Cardiac muscle cell (in vitro differentiated cells and primary cell): ENCODE measurements around the gene ABAT. TPM values are rescaled to one million over a fixed set of nuclear protein-coding genes. Genes with fewer than 3 reads are reported as not detected.

Experiments used
- DNase-seq, 2 donors: peaks; one replicate each; pipeline versions ENCODE4 v3.0.0 to v3.0.0-alpha.2; 2010 to 2017; ENCODE audit warnings: low read depth in 1 of 2, low spot score in 1 of 2
- H3K27ac ChIP-seq: fragments of 200-600 bp; sonication (generic); 2 replicates; pipeline ENCODE4 v1.5.1; 2016
- H3K27me3 ChIP-seq: fragments of 200-600 bp; sonication (generic); 2 replicates; pipeline ENCODE4 v1.6.0; 2016; ENCODE audit warnings: control low read depth
- H3K36me3 ChIP-seq: fragments of 200-600 bp; sonication (generic); 2 replicates; pipeline ENCODE4 v1.5.1; 2016; ENCODE audit warnings: control low read depth
- H3K4me1 ChIP-seq: fragments of 200-600 bp; sonication (generic); 2 replicates; pipeline ENCODE4 v1.8.1; 2017; ENCODE audit warnings: low read depth, mild to moderate bottlenecking, mixed run types
- H3K4me3 ChIP-seq: fragments of 200-600 bp; sonication (generic); 2 replicates; pipeline ENCODE4 v1.5.1; 2016; ENCODE audit warnings: mild to moderate bottlenecking
- H3K9me3 ChIP-seq: fragments of 200-600 bp; sonication (generic); 2 replicates; pipeline ENCODE4 v1.5.1; 2017; ENCODE audit warnings: low read depth, mild to moderate bottlenecking, control low read depth
- polyA plus RNA-seq: library from polyadenylated mRNA; unstranded; fragments of >200 nt; fragmentation: Nextera tagmentation; extraction: Ambion mirVana; gene quantifications from 2 replicates; pipeline ENCODE4 v1.2.1, GENCODE V29; 2016
- total RNA-seq: library from RNA; depleted of rRNA; stranded (reverse); fragments of >200 nt; gene quantifications from 2 replicates; pipeline ENCODE4 v1.2.3, GENCODE V29; 2016
- TF ChIP-seq, protein P1 (sequence below): IDR thresholded peaks from 2 replicates; pipeline ENCODE4 v1.5.1; 2012; ENCODE audit warnings: low read depth, mild to moderate bottlenecking, low read length

ABAT gene
- total and polyA plus RNA-seq, 2 experiments from 2014 or later, result 54.4 to 71.4 TPM

- TF ChIP-seq, protein P1, sequence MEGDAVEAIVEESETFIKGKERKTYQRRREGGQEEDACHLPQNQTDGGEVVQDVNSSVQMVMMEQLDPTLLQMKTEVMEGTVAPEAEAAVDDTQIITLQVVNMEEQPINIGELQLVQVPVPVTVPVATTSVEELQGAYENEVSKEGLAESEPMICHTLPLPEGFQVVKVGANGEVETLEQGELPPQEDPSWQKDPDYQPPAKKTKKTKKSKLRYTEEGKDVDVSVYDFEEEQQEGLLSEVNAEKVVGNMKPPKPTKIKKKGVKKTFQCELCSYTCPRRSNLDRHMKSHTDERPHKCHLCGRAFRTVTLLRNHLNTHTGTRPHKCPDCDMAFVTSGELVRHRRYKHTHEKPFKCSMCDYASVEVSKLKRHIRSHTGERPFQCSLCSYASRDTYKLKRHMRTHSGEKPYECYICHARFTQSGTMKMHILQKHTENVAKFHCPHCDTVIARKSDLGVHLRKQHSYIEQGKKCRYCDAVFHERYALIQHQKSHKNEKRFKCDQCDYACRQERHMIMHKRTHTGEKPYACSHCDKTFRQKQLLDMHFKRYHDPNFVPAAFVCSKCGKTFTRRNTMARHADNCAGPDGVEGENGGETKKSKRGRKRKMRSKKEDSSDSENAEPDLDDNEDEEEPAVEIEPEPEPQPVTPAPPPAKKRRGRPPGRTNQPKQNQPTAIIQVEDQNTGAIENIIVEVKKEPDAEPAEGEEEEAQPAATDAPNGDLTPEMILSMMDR, result no peak
- peaks cover 59% of the 10 kb centered on the region for H3K36me3 ChIP-seq
Observed at GRCh38 chr16:8804313-8804712, 129.9 kb downstream of the ABAT start.

GRCh38 chr16:8806272-8806983, 132.0 kb downstream of the ABAT start:
- Histone ChIP-seq H3K27me3 (no peaks in the 10 kb centered on the region), H3K4me1 (no peaks in the 10 kb centered on the region), H3K9me3 (no peaks in the 10 kb centered on the region), H3K27ac (no peak overlapping the region), H3K36me3 (peaks cover 67% of the 10 kb centered on the region), H3K4me3 (no peak overlapping the region)
- no peak for DNase-seq
- TF ChIP-seq, protein P1, result no peak

More at GRCh38 chr16:8804313-8804712, 129.9 kb downstream of the ABAT start:
- Histone ChIP-seq H3K4me3 (no peak overlapping the region), H3K27me3 (no peaks in the 10 kb centered on the region), H3K9me3 (no peaks in the 10 kb centered on the region), H3K4me1 (no peaks in the 10 kb centered on the region), H3K27ac (no peak overlapping the region)
- no peak for DNase-seq

DNA sequence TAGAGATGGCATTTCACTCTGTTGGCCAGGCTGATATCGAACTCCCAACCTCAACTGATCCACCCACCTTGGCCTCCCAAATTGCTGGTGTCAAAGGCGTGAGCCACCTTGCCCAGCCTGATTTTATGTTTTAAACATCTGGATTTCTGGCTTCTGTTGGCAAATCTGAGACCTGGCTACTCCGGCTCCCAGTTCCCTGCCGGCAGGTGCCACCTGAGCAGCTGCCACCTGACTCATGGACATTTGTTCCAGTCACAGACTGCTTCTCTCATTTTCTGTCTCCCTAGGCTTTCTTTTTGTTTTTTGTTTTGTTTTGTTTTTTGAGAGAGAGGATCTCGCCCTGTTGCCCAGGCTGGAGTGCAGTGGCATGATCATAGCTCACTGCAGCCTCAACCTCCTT, 132.8 kb downstream of the ABAT start:
- Histone ChIP-seq H3K36me3 (peaks cover 69% of the 10 kb centered on the region), H3K27ac (no peak overlapping the region)

DNA sequence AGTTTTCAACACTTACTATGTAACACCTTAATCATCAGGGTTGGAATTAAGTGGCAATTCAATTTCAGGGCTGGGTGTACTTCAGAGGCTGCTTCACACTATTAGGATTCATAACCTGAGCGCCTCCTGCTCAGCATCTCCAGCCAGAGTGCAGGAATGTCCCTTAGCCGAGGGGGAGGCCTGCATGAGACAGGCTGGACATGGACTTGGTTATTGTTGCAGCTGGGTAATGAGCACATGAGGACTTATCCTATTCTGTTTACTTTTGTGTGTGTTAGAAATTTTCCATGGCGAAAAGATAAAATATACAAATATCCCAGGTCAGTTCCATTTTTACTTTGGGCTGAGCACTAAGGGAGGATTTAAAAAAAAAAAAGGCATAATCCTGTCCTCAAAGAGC, 133.6 kb downstream of the ABAT start:
- Histone ChIP-seq H3K27ac (no peak overlapping the region), H3K36me3 (peaks cover 73% of the 10 kb centered on the region), H3K4me1 (no peaks in the 10 kb centered on the region), H3K9me3 (no peaks in the 10 kb centered on the region), H3K4me3 (no peak overlapping the region), H3K27me3 (no peaks in the 10 kb centered on the region)
- DNase-seq, result no peak
- TF ChIP-seq, protein P1, result no peak

More for the DNA sequence above, 132.8 kb downstream of the ABAT start:
- TF ChIP-seq, protein P1, result no peak
- H3K9me3 ChIP-seq, result no peaks in the 10 kb centered on the region
- DNase-seq, result no peak
- no peak overlapping the region for H3K4me3 ChIP-seq
- no peaks in the 10 kb centered on the region for H3K4me1 ChIP-seq
- H3K27me3 ChIP-seq, result no peaks in the 10 kb centered on the region

DNA sequence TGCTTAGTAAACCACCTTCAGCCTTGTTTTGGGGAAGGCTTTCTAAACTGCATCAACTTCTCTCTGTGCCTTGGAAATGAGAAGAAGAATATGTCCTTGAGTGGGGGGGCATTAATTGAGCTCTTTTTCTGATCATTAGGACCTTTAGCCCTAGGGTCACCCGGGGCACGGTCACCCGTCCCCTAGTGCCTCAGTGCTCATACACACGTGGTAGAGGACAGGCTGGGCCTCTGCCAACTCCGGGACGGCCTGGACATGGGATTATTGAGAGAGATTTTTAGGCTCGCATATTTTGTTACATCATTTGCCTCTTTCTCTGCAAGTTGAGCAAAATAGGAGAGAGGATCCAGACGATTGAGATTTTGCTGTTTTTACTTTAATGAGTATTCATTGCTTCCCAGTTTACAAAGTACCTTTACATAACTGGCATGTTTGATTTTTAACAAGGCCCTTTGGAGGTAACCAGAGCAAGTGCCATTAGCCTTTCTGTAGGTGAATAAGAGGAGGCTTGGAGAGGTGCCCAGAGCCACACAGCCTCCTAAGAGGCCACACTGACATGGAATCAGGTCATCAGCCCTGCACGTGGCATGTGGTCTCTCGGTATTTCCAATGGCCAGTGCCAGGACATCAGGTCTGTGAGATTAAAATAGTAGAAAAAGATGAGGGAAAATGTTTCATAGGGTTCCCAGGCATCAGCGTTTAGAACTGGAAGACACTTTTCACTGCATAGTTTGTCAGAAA, 134.4 kb downstream of the ABAT start:
- Histone ChIP-seq H3K36me3 (peaks cover 72% of the 10 kb centered on the region), H3K9me3 (no peaks in the 10 kb centered on the region), H3K4me1 (no peaks in the 10 kb centered on the region), H3K4me3 (no peak overlapping the region), H3K27me3 (no peaks in the 10 kb centered on the region), H3K27ac (no peak overlapping the region)
- TF ChIP-seq, protein P1, result no peak
- DNase-seq, result no peak
